SK-N-SH treated with all-trans-retinoic acid at 6 μM for 48 hours (cell line): ENCODE data around the gene MINPP1.

ENCODE experiments used
- ATAC-seq: fragments of 200-7000 bp; cut with Tn5 transposase; 3 replicates; pipeline ENCODE4 v1.9.1; 2020; ENCODE audit warnings: mild to moderate bottlenecking, moderate library complexity
- ARNTL ChIP-seq: fragments of 450-650 bp; formaldehyde crosslinking; IDR thresholded peaks from 2 replicates; pipeline ENCODE4 v1.5.0; 2020; ENCODE audit warnings: low read depth, mild to moderate bottlenecking, moderate library complexity, borderline replicate concordance
- BACH2 ChIP-seq: fragments of 250-450 bp; sonication (Bioruptor Pico); IDR thresholded peaks from 2 replicates; pipeline ENCODE4 v1.9.0; 2021; ENCODE audit warnings: mild to moderate bottlenecking, borderline replicate concordance
- CREB5 ChIP-seq: fragments of 250-450 bp; sonication (Bioruptor Pico); IDR thresholded peaks from 2 replicates; pipeline ENCODE4 v1.5.1; 2020; ENCODE audit warnings: low read depth, mild to moderate bottlenecking, moderate library complexity
- CSDC2 ChIP-seq: fragments of 250-450 bp; sonication (Bioruptor Pico); IDR thresholded peaks from 2 replicates; pipeline ENCODE4 v1.5.0; 2020; ENCODE audit warnings: mild to moderate bottlenecking, moderate library complexity
- ESRRG ChIP-seq: fragments of 250-450 bp; sonication (Bioruptor Pico); IDR thresholded peaks from 2 replicates; pipeline ENCODE4 v1.6.1; 2021; ENCODE audit warnings: mild to moderate bottlenecking
- GLIS3 ChIP-seq: fragments of 250-450 bp; sonication (Bioruptor Pico); IDR thresholded peaks from 2 replicates; pipeline ENCODE4 v1.5.0; 2020; ENCODE audit warnings: mild to moderate bottlenecking, moderate library complexity
- ISL1 ChIP-seq: fragments of 250-450 bp; sonication (Bioruptor Pico); IDR thresholded peaks from 2 replicates; pipeline ENCODE4 v2.1.2; 2022; ENCODE audit warnings: mild to moderate bottlenecking, moderate library complexity
- OSR1 ChIP-seq: fragments of 250-450 bp; sonication (Bioruptor Pico); IDR thresholded peaks from 2 replicates; pipeline ENCODE4 v1.8.0; 2022; ENCODE audit warnings: moderate library complexity, mild to moderate bottlenecking, inconsistent platforms
- POU6F1 ChIP-seq: fragments of 250-450 bp; sonication (Bioruptor Pico); IDR thresholded peaks from 2 replicates; pipeline ENCODE4 v1.8.0; 2021; ENCODE audit warnings: low read depth, mild to moderate bottlenecking, moderate library complexity, borderline replicate concordance
- PPARA ChIP-seq: fragments of 250-450 bp; sonication (Bioruptor Pico); IDR thresholded peaks from 2 replicates; pipeline ENCODE4 v1.5.0; 2020; ENCODE audit warnings: mild to moderate bottlenecking, borderline replicate concordance
- RARB ChIP-seq: fragments of 250-450 bp; sonication (Bioruptor Pico); IDR thresholded peaks from 2 replicates; pipeline ENCODE4 v1.8.0; 2021; ENCODE audit warnings: mild to moderate bottlenecking, moderate library complexity
- SNAI2 ChIP-seq: fragments of 250-450 bp; sonication (Bioruptor Pico); IDR thresholded peaks from 2 replicates; pipeline ENCODE4 v1.5.0; 2020; ENCODE audit warnings: mild to moderate bottlenecking, moderate library complexity
- TCF4 ChIP-seq: fragments of 250-450 bp; sonication (Bioruptor Pico); IDR thresholded peaks from 2 replicates; pipeline ENCODE4 v1.8.0; 2021; ENCODE audit warnings: mild to moderate bottlenecking, moderate library complexity, borderline replicate concordance
- TOX ChIP-seq: fragments of 250-450 bp; sonication (Bioruptor Pico); IDR thresholded peaks from 2 replicates; pipeline ENCODE4 v1.8.0; 2021; ENCODE audit warnings: mild to moderate bottlenecking, moderate library complexity, borderline replicate concordance
- TSHZ2 ChIP-seq: fragments of 250-450 bp; sonication (Bioruptor Pico); IDR thresholded peaks from 2 replicates; pipeline ENCODE4 v1.5.0; 2020; ENCODE audit warnings: mild to moderate bottlenecking, moderate library complexity
- ZC3H10 ChIP-seq: fragments of 250-450 bp; sonication (Bioruptor Pico); IDR thresholded peaks from 2 replicates; pipeline ENCODE4 v1.5.1; 2021; ENCODE audit warnings: mild to moderate bottlenecking, moderate library complexity
- ZFP3 ChIP-seq: fragments of 250-450 bp; sonication (Bioruptor Pico); IDR thresholded peaks from 2 replicates; pipeline ENCODE4 v1.5.0; 2020; ENCODE audit warnings: mild to moderate bottlenecking, moderate library complexity
- ZFP30 ChIP-seq: fragments of 450-650 bp; formaldehyde crosslinking; IDR thresholded peaks from 2 replicates; pipeline ENCODE4 v1.5.0; 2022; ENCODE audit warnings: mild to moderate bottlenecking, moderate library complexity
- ZNF565 ChIP-seq: fragments of 450-650 bp; formaldehyde crosslinking; conservative IDR thresholded peaks from 2 replicates; pipeline ENCODE4 v1.5.0; 2020; ENCODE audit warnings: low read depth, mild to moderate bottlenecking, moderate library complexity
- ZNF70 ChIP-seq: fragments of 450-650 bp; formaldehyde crosslinking; IDR thresholded peaks from 2 replicates; pipeline ENCODE4 v1.5.0; 2020; ENCODE audit warnings: mild to moderate bottlenecking, moderate library complexity
- ZNF8 ChIP-seq: fragments of 450-650 bp; formaldehyde crosslinking; IDR thresholded peaks from 2 replicates; pipeline ENCODE4 v1.5.0; 2020; ENCODE audit warnings: mild to moderate bottlenecking, moderate library complexity
- TF ChIP-seq, protein P1 (sequence below): fragments of 250-450 bp; sonication (Bioruptor Pico); IDR thresholded peaks from 2 replicates; pipeline ENCODE4 v1.5.1; 2021; ENCODE audit warnings: mild to moderate bottlenecking, moderate library complexity
- TF ChIP-seq, protein P2 (sequence below): fragments of 250-450 bp; sonication (Bioruptor Pico); IDR thresholded peaks from 2 replicates; pipeline ENCODE4 v1.8.0; 2020; ENCODE audit warnings: mild to moderate bottlenecking, moderate library complexity, borderline replicate concordance

The MINPP1 gene

GRCh38 chr10:87558333-87558732 lies 53.6 kb downstream of the MINPP1 start (continued):
- TF ChIP-seq OSR1 (no peak), ISL1 (no peak)

DNA sequence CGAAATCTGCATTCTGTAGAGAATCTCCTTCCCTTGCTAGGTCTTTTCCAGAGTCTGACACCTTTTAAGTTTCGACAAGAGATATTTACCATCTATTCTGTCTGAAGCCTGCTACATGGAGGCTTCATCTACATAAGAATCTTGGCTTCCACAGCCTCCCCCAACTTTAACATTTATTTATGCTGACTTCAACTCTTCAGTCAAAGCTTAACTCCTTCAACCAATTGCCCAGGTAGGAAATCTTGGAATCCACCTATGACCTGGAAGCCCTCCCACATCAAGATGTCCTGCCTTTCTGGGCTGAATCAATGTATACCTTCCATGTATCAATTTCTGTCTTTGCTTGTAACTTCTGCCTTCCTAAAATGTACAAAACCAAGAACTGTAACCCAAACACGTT lies 54.7 kb downstream of the MINPP1 start:
- TF ChIP-seq ZC3H10 (CRISPR knock-in tag) (no peak), ZFP30 (CRISPR knock-in tag) (no peak), RARB (no peak), TCF4 (CRISPR knock-in tag) (no peak), ZNF70 (CRISPR knock-in tag) (no peak), TSHZ2 (CRISPR knock-in tag) (no peak), ZNF8 (CRISPR knock-in tag) (no peak), POU6F1 (CRISPR knock-in tag) (no peak), CREB5 (CRISPR knock-in tag) (no peak), CSDC2 (CRISPR knock-in tag) (no peak), ZFP3 (no peak), ARNTL (no peak), TOX (CRISPR knock-in tag) (no peak), GLIS3 (CRISPR knock-in tag) (no peak), ZNF565 (no peak), ESRRG (CRISPR knock-in tag) (no peak), SNAI2 (CRISPR knock-in tag) (no peak), OSR1 (no peak)
- TF ChIP-seq, protein P1, sequence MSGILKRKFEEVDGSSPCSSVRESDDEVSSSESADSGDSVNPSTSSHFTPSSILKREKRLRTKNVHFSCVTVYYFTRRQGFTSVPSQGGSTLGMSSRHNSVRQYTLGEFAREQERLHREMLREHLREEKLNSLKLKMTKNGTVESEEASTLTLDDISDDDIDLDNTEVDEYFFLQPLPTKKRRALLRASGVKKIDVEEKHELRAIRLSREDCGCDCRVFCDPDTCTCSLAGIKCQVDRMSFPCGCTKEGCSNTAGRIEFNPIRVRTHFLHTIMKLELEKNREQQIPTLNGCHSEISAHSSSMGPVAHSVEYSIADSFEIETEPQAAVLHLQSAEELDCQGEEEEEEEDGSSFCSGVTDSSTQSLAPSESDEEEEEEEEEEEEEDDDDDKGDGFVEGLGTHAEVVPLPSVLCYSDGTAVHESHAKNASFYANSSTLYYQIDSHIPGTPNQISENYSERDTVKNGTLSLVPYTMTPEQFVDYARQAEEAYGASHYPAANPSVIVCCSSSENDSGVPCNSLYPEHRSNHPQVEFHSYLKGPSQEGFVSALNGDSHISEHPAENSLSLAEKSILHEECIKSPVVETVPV (CRISPR knock-in tag), result no peak
- TF ChIP-seq, protein P2, sequence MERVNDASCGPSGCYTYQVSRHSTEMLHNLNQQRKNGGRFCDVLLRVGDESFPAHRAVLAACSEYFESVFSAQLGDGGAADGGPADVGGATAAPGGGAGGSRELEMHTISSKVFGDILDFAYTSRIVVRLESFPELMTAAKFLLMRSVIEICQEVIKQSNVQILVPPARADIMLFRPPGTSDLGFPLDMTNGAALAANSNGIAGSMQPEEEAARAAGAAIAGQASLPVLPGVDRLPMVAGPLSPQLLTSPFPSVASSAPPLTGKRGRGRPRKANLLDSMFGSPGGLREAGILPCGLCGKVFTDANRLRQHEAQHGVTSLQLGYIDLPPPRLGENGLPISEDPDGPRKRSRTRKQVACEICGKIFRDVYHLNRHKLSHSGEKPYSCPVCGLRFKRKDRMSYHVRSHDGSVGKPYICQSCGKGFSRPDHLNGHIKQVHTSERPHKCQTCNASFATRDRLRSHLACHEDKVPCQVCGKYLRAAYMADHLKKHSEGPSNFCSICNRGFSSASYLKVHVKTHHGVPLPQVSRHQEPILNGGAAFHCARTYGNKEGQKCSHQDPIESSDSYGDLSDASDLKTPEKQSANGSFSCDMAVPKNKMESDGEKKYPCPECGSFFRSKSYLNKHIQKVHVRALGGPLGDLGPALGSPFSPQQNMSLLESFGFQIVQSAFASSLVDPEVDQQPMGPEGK, result no peak
- TF ChIP-seq, all 23 proteins: peak for 0
- no peak for ATAC-seq

DNA sequence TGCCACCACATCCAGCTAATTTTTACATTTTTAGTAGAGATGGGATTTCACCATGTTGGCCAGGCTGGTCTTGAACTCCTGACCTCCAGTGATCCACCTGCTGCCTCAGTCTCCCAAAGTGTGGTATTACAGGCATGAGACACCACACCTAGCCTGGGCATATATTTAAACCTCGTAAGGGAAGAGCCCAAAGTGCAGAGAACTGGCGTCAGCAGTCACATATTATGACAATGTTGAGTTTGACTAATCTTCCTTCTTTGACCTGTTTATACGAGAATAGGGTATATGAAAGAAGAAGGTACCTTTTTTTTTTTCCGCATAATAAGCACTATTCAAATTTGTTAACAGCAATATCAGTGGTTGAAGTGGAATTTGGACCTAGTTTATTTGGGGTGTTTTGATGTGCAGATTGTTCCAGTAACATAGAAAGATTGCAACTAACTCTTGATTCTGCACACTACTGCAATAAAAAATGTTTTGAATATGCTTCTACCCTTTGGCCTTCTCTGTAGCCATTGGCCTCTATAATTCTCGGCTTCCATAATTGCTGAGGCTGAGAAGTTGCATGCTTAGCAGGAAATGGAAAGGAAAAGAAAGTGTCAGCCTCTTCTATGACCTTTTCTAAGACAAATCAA lies 55.9 kb downstream of the MINPP1 start:
- no peak for ATAC-seq
- TF ChIP-seq RARB (no peak), TCF4 (CRISPR knock-in tag) (no peak), ZNF565 (no peak), ZFP30 (CRISPR knock-in tag) (no peak), PPARA (CRISPR knock-in tag) (no peak), CSDC2 (CRISPR knock-in tag) (no peak), GLIS3 (CRISPR knock-in tag) (no peak), TSHZ2 (CRISPR knock-in tag) (no peak), ZC3H10 (CRISPR knock-in tag) (no peak), ZFP3 (no peak), CREB5 (CRISPR knock-in tag) (no peak), BACH2 (CRISPR knock-in tag) (no peak), SNAI2 (CRISPR knock-in tag) (no peak)
- TF ChIP-seq, protein P2, result no peak
